HG03378 (cell line): Measurements from ENCODE around the gene SETD1B.

ENCODE experiments used
- ATAC-seq: cut with Tn5 transposase; IDR thresholded peaks from one replicate; pipeline ENCODE4 v1.9.1; 2021; ENCODE audit warnings: mild to moderate bottlenecking, moderate library complexity; ENCODE audit not compliant: unreplicated experiment

The SETD1B gene

GRCh38 chr12:121807642-121808347 lies 4.0 kb downstream of the SETD1B start:
- no peak for ATAC-seq

GRCh38 chr12:121808623-121809022 lies 4.8 kb downstream of the SETD1B start:
- no peak for ATAC-seq

DNA sequence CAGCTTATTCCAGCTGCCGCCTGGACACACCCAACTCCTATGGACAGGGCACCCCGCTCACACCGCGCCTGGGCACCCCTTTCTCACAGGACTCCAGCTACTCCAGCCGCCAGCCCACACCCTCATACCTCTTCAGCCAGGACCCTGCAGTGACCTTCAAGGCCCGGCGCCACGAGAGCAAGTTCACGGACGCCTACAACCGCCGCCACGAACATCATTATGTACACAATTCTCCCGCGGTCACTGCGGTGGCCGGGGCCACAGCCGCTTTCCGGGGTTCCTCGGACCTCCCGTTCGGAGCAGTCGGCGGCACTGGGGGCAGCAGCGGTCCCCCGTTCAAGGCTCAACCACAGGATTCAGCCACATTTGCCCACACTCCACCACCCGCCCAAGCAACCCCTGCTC lies 5.9 kb downstream of the SETD1B start:
- ATAC-seq = no peak

DNA sequence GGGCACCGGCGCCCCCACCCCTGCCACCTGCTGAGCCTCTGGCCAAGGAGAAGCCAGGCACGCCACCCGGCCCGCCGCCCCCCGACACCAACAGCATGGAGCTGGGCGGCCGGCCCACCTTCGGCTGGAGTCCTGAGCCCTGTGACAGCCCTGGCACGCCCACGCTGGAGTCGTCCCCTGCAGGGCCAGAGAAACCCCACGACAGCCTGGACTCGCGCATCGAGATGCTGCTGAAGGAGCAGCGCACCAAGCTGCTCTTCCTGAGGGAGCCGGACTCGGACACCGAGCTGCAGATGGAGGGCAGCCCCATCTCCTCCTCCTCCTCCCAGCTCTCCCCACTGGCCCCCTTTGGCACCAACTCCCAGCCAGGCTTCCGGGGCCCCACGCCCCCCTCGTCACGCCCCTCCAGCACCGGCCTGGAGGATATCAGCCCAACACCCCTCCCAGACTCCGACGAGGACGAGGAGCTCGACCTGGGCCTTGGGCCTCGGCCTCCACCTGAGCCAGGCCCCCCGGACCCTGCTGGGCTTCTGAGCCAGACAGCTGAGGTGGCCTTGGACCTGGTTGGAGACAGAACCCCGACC lies 6.5 kb downstream of the SETD1B start:
- no peak for ATAC-seq

GRCh38 chr12:121810833-121811433 lies 7.1 kb downstream of the SETD1B start:
- no peak for ATAC-seq

- ATAC-seq = no peak
These were observed 7.9 kb downstream of the SETD1B start for GRCh38 chr12:121811434-121812319.

- ATAC-seq = no peak
These were observed 8.6 kb downstream of the SETD1B start for GRCh38 chr12:121812320-121812871.

GRCh38 chr12:121812921-121813896 lies 9.4 kb downstream of the SETD1B start:
- ATAC-seq = no peak

DNA sequence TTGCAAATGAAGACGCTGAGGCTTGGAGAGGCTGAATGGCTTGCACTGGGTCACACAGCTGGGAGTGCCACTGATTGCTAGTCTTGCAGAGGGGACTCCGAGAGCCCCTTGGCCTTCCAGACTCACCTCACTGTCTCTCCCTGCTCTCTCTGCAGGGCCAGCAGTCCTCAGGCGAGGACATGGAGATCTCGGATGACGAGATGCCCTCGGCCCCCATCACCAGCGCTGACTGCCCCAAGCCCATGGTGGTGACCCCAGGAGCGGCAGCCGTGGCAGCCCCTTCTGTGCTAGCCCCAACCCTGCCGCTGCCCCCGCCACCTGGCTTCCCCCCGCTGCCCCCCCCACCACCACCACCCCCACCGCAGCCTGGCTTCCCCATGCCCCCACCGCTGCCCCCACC lies 10.1 kb downstream of the SETD1B start:
- ATAC-seq = no peak

GRCh38 chr12:121814429-121815119 lies 10.8 kb downstream of the SETD1B start:
- ATAC-seq = no peak

DNA sequence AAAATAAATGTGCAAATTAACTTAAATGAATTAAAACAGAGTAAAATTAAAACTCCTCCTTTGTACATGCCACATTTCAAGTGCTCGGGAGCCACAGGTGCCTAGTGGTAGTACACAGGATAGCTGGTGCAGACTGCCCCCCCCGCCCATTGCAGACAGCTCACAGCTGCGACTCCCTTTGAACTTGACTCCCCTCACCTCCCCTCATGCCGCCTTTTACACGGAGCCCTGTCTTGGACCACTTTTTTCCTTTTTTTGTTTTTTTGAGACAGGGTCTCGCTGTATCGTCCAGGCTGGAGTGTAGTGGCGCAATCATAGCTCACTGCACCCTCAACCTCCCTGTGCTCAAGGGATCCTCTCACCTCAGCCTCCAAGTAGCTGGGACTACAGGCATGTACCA lies 11.5 kb downstream of the SETD1B start:
- ATAC-seq = no peak

- no peak for ATAC-seq
These were observed 13.3 kb downstream of the SETD1B start for GRCh38 chr12:121816925-121817647.

DNA sequence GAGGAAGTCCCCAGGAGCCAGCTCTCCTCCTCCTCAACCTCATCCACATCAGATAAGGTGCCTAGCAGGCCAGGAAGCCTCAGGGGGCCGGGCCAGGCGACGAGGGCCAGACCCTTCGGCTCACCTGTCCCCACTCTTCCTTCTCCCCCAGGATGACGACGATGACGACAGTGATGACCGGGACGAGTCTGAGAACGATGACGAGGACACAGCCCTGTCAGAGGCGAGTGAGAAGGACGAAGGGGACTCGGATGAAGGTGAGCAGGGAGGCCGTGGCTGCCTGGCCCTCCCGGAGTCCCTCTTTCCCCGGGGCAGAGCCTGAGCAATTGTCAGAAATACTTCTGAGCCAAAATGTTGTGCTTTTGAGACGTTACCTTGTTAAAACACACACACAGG lies 13.8 kb downstream of the SETD1B start:
- no peak for ATAC-seq

GRCh38 chr12:121819212-121819949 lies 15.6 kb downstream of the SETD1B start:
- no peak for ATAC-seq

- ATAC-seq = no peak
These were observed 16.2 kb downstream of the SETD1B start for GRCh38 chr12:121820056-121820455.

- ATAC-seq = no peak
These were observed 18.7 kb downstream of the SETD1B start for GRCh38 chr12:121822393-121823100.

- no peak for ATAC-seq
These were observed 19.4 kb downstream of the SETD1B start for GRCh38 chr12:121823101-121823726.
